NB4 (cell line): ENCODE data around the gene PPP1CB.

Experiments used
- DNase-seq: peaks from one replicate; pipeline ENCODE4 v3.0.0; 2010; ENCODE audit warnings: low read depth
- H3K4me3 ChIP-seq: one replicate; pipeline ENCODE4 v1.5.1; 2011; ENCODE audit warnings: mild to moderate bottlenecking, low read depth, low read length, moderate library complexity
- MYC ChIP-seq: IDR thresholded peaks from 2 replicates; pipeline ENCODE4 v1.6.1; 2011; ENCODE audit warnings: low read depth, low read length
- POLR2A ChIP-seq: IDR thresholded peaks from 2 replicates; pipeline ENCODE4 v1.6.1; 2011; ENCODE audit warnings: mild to moderate bottlenecking; ENCODE audit not compliant: insufficient read length; ENCODE audit errors: extremely low read depth
- TF ChIP-seq, protein P1 (sequence below): IDR thresholded peaks from one replicate; pipeline ENCODE4 v1.5.1; 2012; ENCODE audit warnings: low read depth, low read length
- TF ChIP-seq, protein P2 (sequence below): IDR thresholded peaks from 2 replicates; pipeline ENCODE4 v1.6.1; 2011; ENCODE audit warnings: low read depth, low read length

Gene PPP1CB

DNA sequence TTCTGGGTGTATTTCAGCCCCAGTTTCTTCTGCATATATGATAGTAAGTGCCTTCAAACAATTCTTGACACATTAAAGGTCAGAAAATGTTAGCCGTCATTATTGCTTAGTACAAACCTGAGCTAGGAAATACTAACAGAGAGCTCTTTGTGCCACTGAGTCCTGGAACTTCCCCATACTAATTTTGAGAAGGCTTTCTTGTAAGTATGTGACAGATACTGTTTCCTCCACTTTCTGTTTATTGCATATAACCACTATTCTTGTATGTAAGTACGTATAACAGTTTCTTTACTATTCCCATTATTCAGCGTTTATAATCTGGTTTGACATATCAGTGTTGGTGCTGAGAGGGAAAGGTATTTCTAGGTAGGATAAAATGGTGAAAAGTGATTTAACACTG is 9.8 kb downstream of the PPP1CB start:
- H3K4me3 ChIP-seq = no peak overlapping the region
- no peak for DNase-seq
- TF ChIP-seq, protein P1, sequence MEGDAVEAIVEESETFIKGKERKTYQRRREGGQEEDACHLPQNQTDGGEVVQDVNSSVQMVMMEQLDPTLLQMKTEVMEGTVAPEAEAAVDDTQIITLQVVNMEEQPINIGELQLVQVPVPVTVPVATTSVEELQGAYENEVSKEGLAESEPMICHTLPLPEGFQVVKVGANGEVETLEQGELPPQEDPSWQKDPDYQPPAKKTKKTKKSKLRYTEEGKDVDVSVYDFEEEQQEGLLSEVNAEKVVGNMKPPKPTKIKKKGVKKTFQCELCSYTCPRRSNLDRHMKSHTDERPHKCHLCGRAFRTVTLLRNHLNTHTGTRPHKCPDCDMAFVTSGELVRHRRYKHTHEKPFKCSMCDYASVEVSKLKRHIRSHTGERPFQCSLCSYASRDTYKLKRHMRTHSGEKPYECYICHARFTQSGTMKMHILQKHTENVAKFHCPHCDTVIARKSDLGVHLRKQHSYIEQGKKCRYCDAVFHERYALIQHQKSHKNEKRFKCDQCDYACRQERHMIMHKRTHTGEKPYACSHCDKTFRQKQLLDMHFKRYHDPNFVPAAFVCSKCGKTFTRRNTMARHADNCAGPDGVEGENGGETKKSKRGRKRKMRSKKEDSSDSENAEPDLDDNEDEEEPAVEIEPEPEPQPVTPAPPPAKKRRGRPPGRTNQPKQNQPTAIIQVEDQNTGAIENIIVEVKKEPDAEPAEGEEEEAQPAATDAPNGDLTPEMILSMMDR = no peak
- no peak for TF ChIP-seq POLR2A
- TF ChIP-seq, protein P2, sequence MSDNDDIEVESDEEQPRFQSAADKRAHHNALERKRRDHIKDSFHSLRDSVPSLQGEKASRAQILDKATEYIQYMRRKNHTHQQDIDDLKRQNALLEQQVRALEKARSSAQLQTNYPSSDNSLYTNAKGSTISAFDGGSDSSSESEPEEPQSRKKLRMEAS = no peak
- no peak for TF ChIP-seq MYC

DNA sequence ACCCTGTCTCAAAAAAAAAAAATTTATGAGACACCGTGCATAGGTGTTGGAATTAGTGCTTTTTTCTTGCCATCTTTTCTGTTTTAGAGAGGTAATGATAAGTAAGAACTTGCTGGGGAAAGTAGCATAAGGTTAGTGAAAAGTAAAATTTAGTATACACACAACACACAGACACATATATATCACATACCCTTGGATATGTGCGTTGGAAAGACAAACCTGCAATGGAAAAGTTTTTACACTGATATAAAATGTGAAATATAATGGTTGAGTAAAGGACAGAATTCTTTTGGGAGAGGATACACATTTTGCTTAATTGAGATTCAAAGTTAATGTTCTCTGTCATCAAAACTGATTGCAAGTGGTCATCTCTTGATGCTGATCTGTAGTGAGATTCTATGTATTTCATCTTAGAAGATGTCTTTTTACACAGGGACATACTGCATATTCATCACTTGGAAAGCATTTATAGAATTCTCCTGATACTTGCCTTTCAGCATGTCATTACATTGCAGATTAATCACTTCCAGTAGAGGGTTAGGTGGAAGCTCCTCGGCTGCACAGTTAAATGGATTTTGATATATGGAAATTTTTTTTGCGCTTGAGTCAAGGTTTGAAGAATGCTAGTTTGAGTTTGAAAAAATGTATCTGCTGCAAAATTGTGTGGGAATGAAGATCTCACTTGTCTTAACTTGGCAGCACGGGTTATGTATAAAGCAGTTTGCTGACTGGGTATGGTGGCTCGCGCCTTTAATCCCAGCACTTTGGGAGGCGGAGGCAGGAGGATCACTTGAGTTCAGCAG is 13.5 kb downstream of the PPP1CB start:
- no peak for DNase-seq
- TF ChIP-seq, protein P1 = no peak
- TF ChIP-seq, protein P2 = no peak
- TF ChIP-seq POLR2A (no peak), MYC (no peak)
- H3K4me3 ChIP-seq = no peak overlapping the region

DNA sequence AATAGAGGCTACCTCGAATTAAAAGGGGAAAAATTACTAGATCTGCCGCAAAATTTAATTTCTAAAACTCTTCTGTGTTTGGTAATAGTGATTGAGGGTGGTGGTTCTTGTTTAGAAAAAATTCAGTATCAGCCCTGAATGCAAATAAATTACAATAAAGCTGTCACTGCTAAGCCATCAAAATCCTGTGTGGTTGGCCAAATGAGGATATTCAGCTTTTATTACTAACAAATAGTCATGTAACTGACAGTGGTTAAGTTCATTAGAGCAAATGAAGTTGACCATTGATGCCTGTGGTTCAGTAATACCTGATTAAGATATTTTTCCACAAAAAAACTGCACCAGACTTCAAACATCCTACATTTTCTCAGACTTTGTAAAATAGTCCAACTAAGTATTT is 14.4 kb downstream of the PPP1CB start:
- no peak for DNase-seq
- H3K4me3 ChIP-seq = no peak overlapping the region
- TF ChIP-seq, protein P2 = no peak
- TF ChIP-seq MYC = no peak
- TF ChIP-seq, protein P1 = no peak
- no peak for TF ChIP-seq POLR2A

DNA sequence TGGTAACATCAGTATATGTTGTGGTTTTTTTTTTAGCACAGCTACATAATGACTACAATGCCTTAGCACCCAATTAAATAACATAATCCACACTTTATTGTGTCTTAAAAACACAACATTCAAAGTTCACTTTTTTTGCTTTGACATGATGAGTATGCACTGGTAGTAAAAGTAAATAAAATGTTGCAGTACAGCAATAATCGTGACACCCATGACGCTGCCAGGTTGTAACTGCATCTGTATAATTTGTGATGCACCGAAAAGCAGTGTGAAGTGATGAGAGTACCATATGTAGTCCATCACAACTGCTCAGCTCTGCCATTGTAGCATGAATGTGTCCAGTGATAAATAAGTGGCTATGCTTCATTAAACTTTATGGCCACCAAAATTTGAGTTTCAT is 15.7 kb downstream of the PPP1CB start:
- no peak for DNase-seq
- H3K4me3 ChIP-seq = no peak overlapping the region
- TF ChIP-seq, protein P2 = no peak
- no peak for TF ChIP-seq MYC
- TF ChIP-seq, protein P1 = no peak
- no peak for TF ChIP-seq POLR2A

DNA sequence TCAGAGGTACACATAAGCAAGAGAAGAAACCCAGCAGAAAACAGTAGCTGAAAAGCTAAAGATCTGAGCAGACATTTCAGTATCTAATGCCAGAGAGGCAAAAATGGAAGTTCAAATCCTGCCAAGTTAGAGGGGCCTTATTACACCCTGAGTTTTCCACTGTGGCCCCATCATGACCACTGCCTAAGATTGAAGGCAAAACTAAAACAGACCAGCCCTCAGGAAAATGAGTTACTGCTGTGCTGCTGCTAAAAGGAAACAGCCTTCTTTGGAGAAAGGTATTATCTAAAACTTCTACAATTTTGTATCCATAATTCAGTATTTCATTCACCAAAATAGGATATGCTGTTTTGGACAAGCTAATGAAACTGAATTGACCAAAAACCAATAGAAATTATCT is 16.8 kb downstream of the PPP1CB start:
- no peak for DNase-seq
- no peak overlapping the region for H3K4me3 ChIP-seq
- TF ChIP-seq, protein P1 = no peak
- TF ChIP-seq POLR2A (no peak), MYC (no peak)
- TF ChIP-seq, protein P2 = no peak
